HL-60 (cell line): Measurements from ENCODE around the gene GPHA2.

Experiments
- DNase-seq, 2 experiments: peaks; one replicate each; pipeline ENCODE4 v3.0.0-alpha.2; 2010 to 2020; ENCODE audit warnings: low read depth in 1 of 2, low spot score in 1 of 2
- H3K27ac ChIP-seq: fragments of 250-450 bp; sonication (Bioruptor Pico); replicated peaks from 2 replicates; pipeline ENCODE4 v1.5.1; 2020; ENCODE audit warnings: mild to moderate bottlenecking, moderate library complexity
- H3K27me3 ChIP-seq: fragments of 250-450 bp; sonication (Bioruptor Pico); 2 replicates; pipeline ENCODE4 v1.5.1; 2021; ENCODE audit warnings: mild to moderate bottlenecking, moderate library complexity; ENCODE audit not compliant: insufficient read depth, poor library complexity, severe bottlenecking
- H3K4me3 ChIP-seq: replicated peaks from 2 replicates; pipeline ENCODE4 v1.5.1; 2011; ENCODE audit warnings: mild to moderate bottlenecking, control low read depth, low read length; ENCODE audit not compliant: insufficient read depth
- GABPA ChIP-seq: IDR thresholded peaks from 2 replicates; pipeline ENCODE4 v1.6.1; 2012; ENCODE audit warnings: low read depth
- POLR2AphosphoS5 ChIP-seq: IDR thresholded peaks from 2 replicates; pipeline ENCODE4 v1.6.1; 2012; ENCODE audit warnings: low read depth
- REST ChIP-seq: IDR thresholded peaks from 2 replicates; pipeline ENCODE4 v1.6.1; 2012; ENCODE audit warnings: low read depth; ENCODE audit not compliant: insufficient replicate concordance
- SPI1 ChIP-seq: IDR thresholded peaks from 2 replicates; pipeline ENCODE4 v1.6.1; 2012; ENCODE audit warnings: low read depth, mild to moderate bottlenecking, borderline replicate concordance
- TF ChIP-seq, protein P1 (sequence below): IDR thresholded peaks from one replicate; pipeline ENCODE4 v1.5.1; 2011; ENCODE audit warnings: low read length, control low read depth, inconsistent platforms; ENCODE audit not compliant: insufficient read depth

The GPHA2 gene

DNA sequence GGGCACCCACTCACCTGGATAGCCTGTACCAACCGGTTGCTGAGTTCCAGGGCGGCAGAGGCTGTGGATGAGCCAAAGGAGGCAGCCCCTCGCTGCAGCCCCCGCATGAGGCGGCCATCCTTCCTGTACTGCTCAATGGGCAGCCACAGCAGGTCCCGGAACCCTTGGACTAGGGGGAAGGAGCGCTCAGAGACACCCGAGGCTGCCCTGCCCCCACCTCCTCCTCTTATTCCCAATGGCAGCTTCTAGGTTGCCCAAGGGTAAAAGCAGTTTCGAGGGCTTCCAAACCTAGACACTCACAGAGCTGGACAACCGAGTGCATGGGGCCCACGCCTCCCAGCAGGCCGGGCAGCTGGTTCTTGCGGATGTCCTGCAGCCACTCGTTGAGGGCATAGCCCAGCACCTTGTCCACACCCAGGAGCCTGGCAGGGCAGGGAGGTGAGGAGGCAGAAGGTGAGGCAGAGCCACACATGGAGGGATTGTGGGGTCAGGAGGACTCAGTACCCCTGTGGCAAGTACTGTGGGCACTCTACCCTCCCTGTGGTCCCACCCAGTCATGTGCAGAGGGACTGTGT is 39.2 kb downstream of the GPHA2 start:
- no peak for DNase-seq
- no peaks in the 10 kb centered on the region for H3K27me3 ChIP-seq
- H3K27ac ChIP-seq: no peak overlapping the region
- no peak overlapping the region for H3K4me3 ChIP-seq
- TF ChIP-seq SPI1 (no peak), POLR2AphosphoS5 (no peak), REST (no peak), GABPA (no peak)
- TF ChIP-seq, protein P1, sequence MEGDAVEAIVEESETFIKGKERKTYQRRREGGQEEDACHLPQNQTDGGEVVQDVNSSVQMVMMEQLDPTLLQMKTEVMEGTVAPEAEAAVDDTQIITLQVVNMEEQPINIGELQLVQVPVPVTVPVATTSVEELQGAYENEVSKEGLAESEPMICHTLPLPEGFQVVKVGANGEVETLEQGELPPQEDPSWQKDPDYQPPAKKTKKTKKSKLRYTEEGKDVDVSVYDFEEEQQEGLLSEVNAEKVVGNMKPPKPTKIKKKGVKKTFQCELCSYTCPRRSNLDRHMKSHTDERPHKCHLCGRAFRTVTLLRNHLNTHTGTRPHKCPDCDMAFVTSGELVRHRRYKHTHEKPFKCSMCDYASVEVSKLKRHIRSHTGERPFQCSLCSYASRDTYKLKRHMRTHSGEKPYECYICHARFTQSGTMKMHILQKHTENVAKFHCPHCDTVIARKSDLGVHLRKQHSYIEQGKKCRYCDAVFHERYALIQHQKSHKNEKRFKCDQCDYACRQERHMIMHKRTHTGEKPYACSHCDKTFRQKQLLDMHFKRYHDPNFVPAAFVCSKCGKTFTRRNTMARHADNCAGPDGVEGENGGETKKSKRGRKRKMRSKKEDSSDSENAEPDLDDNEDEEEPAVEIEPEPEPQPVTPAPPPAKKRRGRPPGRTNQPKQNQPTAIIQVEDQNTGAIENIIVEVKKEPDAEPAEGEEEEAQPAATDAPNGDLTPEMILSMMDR: no peak

DNA sequence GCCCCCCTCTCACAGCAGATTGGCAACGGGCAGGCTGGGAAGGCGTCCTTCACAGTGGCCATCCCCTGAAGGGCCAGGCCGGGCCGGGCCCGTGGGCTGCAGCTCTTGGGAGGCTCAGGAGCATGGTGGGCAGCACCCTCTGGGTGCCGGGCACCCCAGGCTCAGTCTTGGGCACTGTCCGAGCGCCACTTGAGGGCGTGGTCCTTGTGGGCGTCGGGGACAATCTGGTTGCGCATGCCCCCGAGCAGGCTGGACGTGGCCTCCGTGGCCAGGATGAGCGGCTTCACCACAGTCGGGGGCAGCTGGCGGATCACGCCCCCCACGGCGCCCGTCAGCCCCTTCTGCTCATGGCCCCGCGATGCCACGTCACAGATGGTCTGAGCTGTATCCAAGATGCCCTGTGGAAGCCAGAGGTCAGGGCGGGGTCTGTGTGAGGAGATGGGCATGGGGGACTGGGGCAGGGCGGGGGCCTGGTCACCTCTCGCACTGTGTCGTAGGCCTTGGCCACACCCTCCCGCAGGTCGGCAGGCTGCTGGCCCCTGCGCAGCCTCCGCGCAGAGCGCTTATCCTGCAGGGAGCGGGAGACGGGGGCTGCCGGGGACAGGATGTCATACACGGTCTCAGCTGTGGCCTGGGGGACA is 40.8 kb downstream of the GPHA2 start:
- no peak overlapping the region for H3K27ac ChIP-seq

More for the DNA sequence above, 40.8 kb downstream of the GPHA2 start:
- Histone ChIP-seq H3K4me3 (no peak overlapping the region), H3K27me3 (no peaks in the 10 kb centered on the region)
- no peak for TF ChIP-seq GABPA
- TF ChIP-seq POLR2AphosphoS5: no peak
- TF ChIP-seq SPI1: no peak
- TF ChIP-seq, protein P1: no peak
- no peak for TF ChIP-seq REST
- no peak for DNase-seq
